CD4-positive, alpha-beta T cell treated with Interleukin-15 for 4 hours (primary cell): ENCODE data around the gene RPS16.
"Not testable (repeated sequence)": the region's sequence is repeated elsewhere in the genome, so short reads cannot be mapped to it uniquely, and the experiment has no call there.

Experiments
- DNase-seq: peaks from one replicate; pipeline ENCODE4 v3.0.0-alpha.2; 2020; ENCODE audit warnings: low spot score

RPS16 gene

GRCh38 chr19:39435499-39436349 lies at the start of gene RPS16:
TSS of gene RPS16 (minus strand) at chr19:39435949. CDS start at chr19:39435895, 54 bp downstream.
- peak; percentile 99 for DNase-seq

GRCh38 chr19:39483141-39483540 lies 47.4 kb upstream of the RPS16 start:
- no peak for DNase-seq

GRCh38 chr19:39481676-39482075 lies 45.9 kb upstream of the RPS16 start:
- no peak for DNase-seq

GRCh38 chr19:39481229-39481545 lies 45.4 kb upstream of the RPS16 start:
- DNase-seq = no peak

GRCh38 chr19:39480337-39481228 lies 44.8 kb upstream of the RPS16 start, which contains the start of gene TIMM50:
TSS of gene TIMM50 (plus strand) at chr19:39480838. CDS start at chr19:39480854, 16 bp downstream.
- peak; percentile 96 for DNase-seq

GRCh38 chr19:39479916-39480315 lies 44.2 kb upstream of the RPS16 start:
- no peak for DNase-seq

GRCh38 chr19:39479319-39479801 lies 43.6 kb upstream of the RPS16 start:
- DNase-seq = not testable (repeated sequence)

- DNase-seq = no peak
These were observed 40.0 kb upstream of the RPS16 start for GRCh38 chr19:39475748-39476147.

- peak; percentile 70 for DNase-seq
These were observed 38.4 kb upstream of the RPS16 start for GRCh38 chr19:39474139-39474620.

- DNase-seq = no peak
These were observed 37.8 kb upstream of the RPS16 start for GRCh38 chr19:39473443-39473960.

- no peak for DNase-seq
These were observed 37.1 kb upstream of the RPS16 start for GRCh38 chr19:39472746-39473442.

GRCh38 chr19:39471756-39472536 lies 36.2 kb upstream of the RPS16 start:
- DNase-seq = no peak

- no peak for DNase-seq
These were observed 35.1 kb upstream of the RPS16 start for GRCh38 chr19:39470724-39471339.

- no peak for DNase-seq
These were observed 33.8 kb upstream of the RPS16 start for GRCh38 chr19:39469567-39469966.

GRCh38 chr19:39469036-39469435 lies 33.3 kb upstream of the RPS16 start:
- DNase-seq = no peak

- no peak for DNase-seq
These were observed 32.2 kb upstream of the RPS16 start for GRCh38 chr19:39467941-39468340.

- DNase-seq = no peak
These were observed 30.4 kb upstream of the RPS16 start for GRCh38 chr19:39465956-39466747.

- DNase-seq = no peak
These were observed 27.7 kb upstream of the RPS16 start for GRCh38 chr19:39463403-39463802.

GRCh38 chr19:39451257-39451656 lies 15.5 kb upstream of the RPS16 start:
- DNase-seq = not testable (repeated sequence)
